Esophagus squamous epithelium (tissue), 4 donors: ENCODE measurements around the gene FAM181A.

Experiments
- CTCF ChIP-seq, 6 experiments: fragments of 450-650 bp in 4 of 6; fragments of 200-600 bp in 2 of 6; sonication (generic) in 2 of 6; IDR thresholded peaks; one replicate each; pipeline ENCODE4 v1.5.1; 2016 to 2019; ENCODE audit warnings: antibody characterized with exemption in 6 of 6, mild to moderate bottlenecking in 4 of 6, moderate library complexity in 4 of 6
- POLR2A ChIP-seq, 4 donors: fragments of 450-650 bp; IDR thresholded peaks; one replicate each; pipeline ENCODE4 v1.6.1; 2017; ENCODE audit warnings: antibody characterized with exemption in 4 of 4, mild to moderate bottlenecking in 4 of 4, moderate library complexity in 3 of 4

GRCh38 chr14:93972618-93973205 lies 45.6 kb downstream of the FAM181A start:
- TF ChIP-seq POLR2A (IDR thresholded peaks at IDR 0.05) (no peak), CTCF (IDR thresholded peaks at IDR 0.05) (no peak)
